K562 (cell line): ENCODE measurements around the gene GANAB. TPM values are rescaled to one million over a fixed set of nuclear protein-coding genes. Genes with fewer than 3 reads are reported as not detected.

ENCODE experiments used
- CEBPB ChIP-seq: fragments of 450-650 bp; IDR thresholded peaks from 2 replicates; pipeline ENCODE4 v1.6.1; 2016; ENCODE audit warnings: missing genetic modification characterization, missing compliant biosample characterization
- CHCHD3 ChIP-seq: fragments of 250-450 bp; sonication (Bioruptor Pico); IDR thresholded peaks from 2 replicates; pipeline ENCODE4 v2.1.2; 2022; ENCODE audit warnings: mild to moderate bottlenecking
- CREB3 ChIP-seq: fragments of 450-650 bp; conservative IDR thresholded peaks from 2 replicates; pipeline ENCODE4 v1.6.1; 2016; ENCODE audit warnings: missing genetic modification characterization, low read depth, mild to moderate bottlenecking, missing compliant biosample characterization, moderate library complexity
- ERF ChIP-seq: fragments of 450-650 bp; formaldehyde crosslinking; IDR thresholded peaks from 2 replicates; pipeline ENCODE4 v1.4.0; 2020; ENCODE audit warnings: mild to moderate bottlenecking, mixed read lengths
- ESRRA ChIP-seq: fragments of 450-650 bp; IDR thresholded peaks from 2 replicates; pipeline ENCODE4 v1.6.1; 2014; ENCODE audit warnings: low read depth, mild to moderate bottlenecking, moderate library complexity, borderline replicate concordance
- FOS ChIP-seq: IDR thresholded peaks from 3 replicates; pipeline ENCODE4 v1.6.1; 2011; ENCODE audit not compliant: insufficient read length; ENCODE audit errors: extremely low read depth
- FOXP1 ChIP-seq: sonication (generic); formaldehyde crosslinking; IDR thresholded peaks from 2 replicates; pipeline ENCODE4 v1.8.0; 2022; ENCODE audit warnings: mild to moderate bottlenecking, missing genetic modification reagents
- HMBOX1 ChIP-seq: sonication (generic); IDR thresholded peaks from 2 replicates; pipeline ENCODE4 v1.6.1; 2016
- KAT2B ChIP-seq: IDR thresholded peaks from one replicate; pipeline ENCODE4 v1.6.1; 2012; ENCODE audit warnings: low read depth, mild to moderate bottlenecking, control low read depth, inconsistent platforms, low read length, moderate library complexity
- KAT7 ChIP-seq: sonication (generic); formaldehyde crosslinking; IDR thresholded peaks from 2 replicates; pipeline ENCODE4 v1.8.0; 2022; ENCODE audit warnings: missing genetic modification reagents, mild to moderate bottlenecking, borderline replicate concordance
- MAX ChIP-seq: sonication (generic); formaldehyde crosslinking; IDR thresholded peaks from 2 replicates; pipeline ENCODE4 v1.9.0; 2022; ENCODE audit warnings: mild to moderate bottlenecking, missing genetic modification reagents
- MEF2A ChIP-seq: IDR thresholded peaks from 2 replicates; pipeline ENCODE4 v1.6.1; 2011; ENCODE audit warnings: low read depth, mild to moderate bottlenecking, low read length, moderate library complexity; ENCODE audit not compliant: control insufficient read depth
- NFRKB ChIP-seq: fragments of 450-650 bp; IDR thresholded peaks from 2 replicates; pipeline ENCODE4 v1.6.1; 2016; ENCODE audit warnings: low read depth
- RAD21 ChIP-seq, 2 experiments: fragments of 250-450 bp in 1 of 2; fragments of 450-650 bp in 1 of 2; sonication (Bioruptor Pico) in 1 of 2; formaldehyde crosslinking in 1 of 2; IDR thresholded peaks in 1 of 2; conservative IDR thresholded peaks in 1 of 2; 2 replicates each; pipeline versions ENCODE4 v1.4.0 to v1.8.0; 2020 to 2022; ENCODE audit warnings: mild to moderate bottlenecking in 2 of 2, moderate library complexity in 1 of 2
- RBFOX2 ChIP-seq: fragments of 200-400 bp; formaldehyde crosslinking; IDR thresholded peaks from 2 replicates; pipeline ENCODE4 v1.6.1; 2017; ENCODE audit warnings: low read depth, mild to moderate bottlenecking, low read length, moderate library complexity
- RBM15 ChIP-seq: fragments of 200-400 bp; formaldehyde crosslinking; IDR thresholded peaks from 2 replicates; pipeline ENCODE4 v1.6.1; 2018; ENCODE audit warnings: mild to moderate bottlenecking, low read length, moderate library complexity; ENCODE audit not compliant: insufficient read depth
- YY1 ChIP-seq, 3 experiments: IDR thresholded peaks; 2 replicates each; pipeline ENCODE4 v1.6.1; 2011; ENCODE audit warnings: low read length in 2 of 3, mild to moderate bottlenecking in 2 of 3, moderate library complexity in 2 of 3, borderline replicate concordance in 1 of 3, control low read depth in 1 of 3, low read depth in 1 of 3; ENCODE audit not compliant: insufficient read depth in 3 of 3, insufficient replicate concordance in 2 of 3, control insufficient read depth in 1 of 3, insufficient read length in 1 of 3; ENCODE audit errors: extremely low read depth in 1 of 3
- ZNF121 ChIP-seq: sonication (generic); formaldehyde crosslinking; conservative IDR thresholded peaks from 2 replicates; pipeline ENCODE4 v1.8.0; 2022; ENCODE audit warnings: missing genetic modification reagents
- ZNF146 ChIP-seq: IDR thresholded peaks from one replicate; pipeline ENCODE4 v1.6.1; 2018; ENCODE audit warnings: missing compliant biosample characterization; ENCODE audit not compliant: unreplicated experiment
- ZNF316 ChIP-seq: fragments of 450-650 bp; IDR thresholded peaks from 2 replicates; pipeline ENCODE4 v1.6.1; 2016
- ZNF644 ChIP-seq: fragments of 200-800 bp; sonication (Bioruptor generic); IDR thresholded peaks from 2 replicates; pipeline ENCODE4 v1.6.1; 2016; ENCODE audit warnings: low read depth, missing genetic modification characterization, missing compliant biosample characterization
- ZNF696 ChIP-seq: fragments of 250-450 bp; sonication (Bioruptor Pico); conservative IDR thresholded peaks from 2 replicates; pipeline ENCODE4 v1.4.0; 2020; ENCODE audit warnings: mild to moderate bottlenecking, moderate library complexity
- ZNF79 ChIP-seq: fragments of 250-450 bp; sonication (Bioruptor Pico); IDR thresholded peaks from 2 replicates; pipeline ENCODE4 v1.4.0; 2020; ENCODE audit warnings: low read depth, mild to moderate bottlenecking, moderate library complexity
- polyA plus RNA-seq, 8 experiments: library from polyadenylated mRNA; depleted of rRNA in 4 of 8; stranded (reverse) in 5 of 8; unstranded in 3 of 8; fragments of >200 nt; fragmentation: Nextera tagmentation in 2 of 8; fragmentation: Illumina TruSeq in 1 of 8; extraction: Ambion mirVana in 2 of 8; extraction: Trizol in 1 of 8; gene quantifications; 2 replicates each; pipeline versions ENCODE4 v1.2.1 to v1.2.3, GENCODE V29; 2011 to 2014; ENCODE audit warnings: inconsistent platforms in 1 of 8, missing spikeins in 1 of 8
- total RNA-seq, 7 experiments: library from RNA; depleted of rRNA in 6 of 7; stranded (reverse); fragments of >200 nt in 6 of 7; fragmentation: Illumina TruSeq in 2 of 7; extraction: Trizol in 2 of 7; gene quantifications; 2 replicates each; pipeline versions ENCODE4 v1.2.1 to v1.2.3, GENCODE V29; 2011 to 2021; ENCODE audit warnings: low replicate concordance in 1 of 7

GANAB gene
- total and polyA plus RNA-seq, 9 of the 15 experiments (the other 6 are each of a cell fraction or from before 2014, with no cell fraction given), result 6.5 to 284 (median 161) TPM

GRCh38 chr11:62665599-62666258, 19.3 kb upstream of the GANAB start (continued):
- TF ChIP-seq YY1 (IDR thresholded peaks at IDR 0.05; ENCODE audit: borderline replicate concordance in 1 of 3, control insufficient read depth in 1 of 3, extremely low read depth in 1 of 3, insufficient read depth in 3 of 3, insufficient read length in 1 of 3, insufficient replicate concordance in 2 of 3, low read depth in 1 of 3, low read length in 2 of 3) (peak in 1 of 3 experiments; percentile 10), RBFOX2 (peak; percentile 84; the same call in 1 of the 2 replicates), ZNF316 (no peak), ESRRA (no peak), CHCHD3 (CRISPR knock-in tag) (no peak), HMBOX1 (no peak; the same call in 1 of the 2 replicates), KAT2B (no peak), ZNF79 (CRISPR knock-in tag) (no peak), MAX (CRISPR knock-in tag) (no peak; the same call in 1 of the 2 replicates), ZNF644 (no peak), RBM15 (no peak), NFRKB (no peak), KAT7 (peak; percentile 87; the same call in 1 of the 2 replicates), FOXP1 (CRISPR knock-in tag) (0 out of 2 replicates have a peak, but pooled peaks have one; percentile 36), ZNF146 (CRISPR knock-in tag) (no peak), FOS (no peak), ZNF121 (CRISPR knock-in tag) (no peak), RAD21 (CRISPR knock-in tag; conservative IDR thresholded peaks at IDR 0.05 in 1 of 2, IDR thresholded peaks at IDR 0.05 in 1 of 2) (0 out of 4 replicates have a peak, but pooled peaks of 1 of the 2 experiments have one; percentile 2), ZNF696 (CRISPR knock-in tag) (no peak), CREB3 (tag) (no peak), CEBPB (tag) (no peak), MEF2A (no peak), ERF (no peak)
